Kasumi-1 (cell line): ENCODE data around the gene MOGAT2.
"Not testable (repeated sequence)": the region's sequence is repeated elsewhere in the genome, so short reads cannot be mapped to it uniquely, and the experiment has no call there.

ENCODE experiments used
- DNase-seq, 2 experiments: peaks; one replicate each; lab custom pipeline; 2025; lab: John Stamatoyannopoulos, UW

The MOGAT2 gene

DNA sequence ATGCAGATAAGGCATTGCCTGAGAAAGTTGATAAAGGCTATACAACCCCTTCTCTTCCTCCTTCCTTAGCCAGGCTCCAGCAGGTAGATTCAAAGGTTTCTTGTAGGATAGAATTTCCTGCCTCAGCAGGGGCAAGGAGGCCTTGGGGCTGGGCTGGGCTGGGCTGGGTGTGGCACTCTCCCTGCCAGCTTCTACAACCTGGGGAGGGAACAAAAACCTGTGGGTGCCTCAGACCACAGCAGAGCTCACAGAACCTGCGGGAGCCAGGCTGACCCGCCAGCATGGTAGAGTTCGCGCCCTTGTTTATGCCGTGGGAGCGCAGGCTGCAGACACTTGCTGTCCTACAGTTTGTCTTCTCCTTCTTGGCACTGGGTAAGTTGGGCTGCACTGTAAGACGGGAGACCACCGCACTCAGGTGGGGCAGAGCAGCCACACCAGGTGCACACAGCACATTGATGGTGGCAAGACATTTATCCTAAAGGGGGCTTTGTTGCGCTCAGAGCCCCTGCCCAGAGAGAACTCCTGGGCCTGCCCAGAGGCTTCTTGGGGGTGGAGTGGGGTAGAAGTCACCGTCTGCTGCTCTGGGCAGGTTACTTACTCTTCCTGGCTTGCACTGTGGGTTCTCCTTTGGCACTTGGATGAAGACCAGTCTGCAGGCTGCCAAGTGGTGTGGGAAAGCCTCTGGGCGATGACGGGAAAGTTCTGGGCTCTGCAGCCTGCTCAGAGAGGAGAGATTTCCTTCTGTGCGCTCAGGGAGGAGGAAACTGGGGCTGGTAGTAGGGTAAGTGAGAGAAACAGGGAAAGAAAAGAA is at the start of gene MOGAT2:
Gene MOGAT2, plus strand, starts transcription at position 231 of the 811 bp plus-strand sequence. Its CDS starts 51 bp downstream, at position 282.
- no peak for DNase-seq

DNA sequence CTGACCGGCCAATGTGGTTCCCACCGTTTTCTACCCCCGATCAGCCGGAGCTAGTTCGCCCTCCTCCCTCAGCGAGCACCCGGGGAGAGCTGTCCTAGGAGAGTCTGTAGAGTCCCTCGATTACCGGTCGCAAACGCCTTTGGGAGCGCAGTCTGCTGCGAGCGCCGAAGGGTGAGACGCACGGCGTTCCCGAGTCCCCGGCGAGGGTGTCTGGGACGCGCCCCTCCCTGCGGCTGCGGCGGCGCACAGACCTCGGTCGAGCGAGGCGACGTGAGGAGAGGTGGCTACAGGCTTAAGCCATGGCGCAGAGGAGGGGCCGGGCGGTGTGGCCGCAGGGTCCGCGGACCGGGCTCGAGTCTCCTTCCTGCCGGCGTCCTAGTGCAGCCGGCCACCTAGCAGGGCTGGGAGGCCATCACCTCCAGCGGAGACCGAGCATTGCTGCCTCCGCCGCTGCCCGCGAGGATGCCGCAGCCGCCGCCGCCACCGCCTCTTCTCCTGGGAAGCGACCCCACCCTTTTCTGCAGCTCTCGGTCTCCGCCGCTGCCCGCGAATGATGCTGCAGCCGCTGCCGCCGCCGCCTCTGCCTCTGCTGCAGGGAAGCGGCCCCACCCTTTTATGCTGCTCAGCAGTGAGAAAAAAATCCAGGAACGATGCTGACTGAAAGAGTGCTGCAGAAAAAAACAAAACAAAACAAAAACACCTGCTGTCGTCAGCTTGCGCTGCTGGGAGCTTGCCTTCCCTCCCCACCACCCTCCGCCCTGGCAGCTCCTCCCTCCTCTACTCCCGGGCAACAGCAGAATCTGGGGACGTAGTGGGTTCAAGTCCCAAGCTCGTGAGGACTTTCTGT is 49.0 kb upstream of the MOGAT2 start, which contains the start of gene MAP6:
Gene MAP6, minus strand, starts transcription at position 588 of the 847 bp plus-strand sequence. CDS start 669 bp downstream, outside the sequence.
- DNase-seq: peak in 1 of 2 experiments; percentile 18

DNA sequence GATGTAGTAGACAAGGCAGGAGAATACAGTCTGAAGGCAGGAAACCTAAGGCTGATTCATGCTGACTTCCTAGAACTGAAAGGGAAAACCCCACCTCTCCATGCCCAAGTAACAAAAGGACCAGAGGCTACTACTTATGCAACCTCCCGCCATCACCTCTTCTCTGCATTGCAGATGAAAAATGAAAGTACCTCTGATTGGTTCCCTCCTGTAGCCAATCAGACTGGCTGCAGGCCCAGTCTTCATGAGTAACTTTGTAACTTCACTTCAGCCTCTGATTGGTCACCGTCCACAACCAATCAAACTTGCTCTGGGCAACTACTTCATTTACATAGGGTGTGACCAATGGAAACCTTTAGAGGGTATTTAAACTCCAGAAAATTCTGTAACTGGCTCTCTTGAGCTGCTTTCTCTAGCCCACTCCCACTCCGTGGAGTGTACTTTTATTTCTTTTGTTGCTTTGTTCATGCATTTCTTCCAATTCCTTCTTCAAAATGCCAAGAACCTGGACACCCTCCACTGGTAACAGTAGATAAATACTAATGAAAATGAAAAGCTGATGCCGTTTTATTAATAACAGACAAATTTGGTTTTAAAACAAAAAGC is 43.6 kb upstream of the MOGAT2 start:
- no peak for DNase-seq

DNA sequence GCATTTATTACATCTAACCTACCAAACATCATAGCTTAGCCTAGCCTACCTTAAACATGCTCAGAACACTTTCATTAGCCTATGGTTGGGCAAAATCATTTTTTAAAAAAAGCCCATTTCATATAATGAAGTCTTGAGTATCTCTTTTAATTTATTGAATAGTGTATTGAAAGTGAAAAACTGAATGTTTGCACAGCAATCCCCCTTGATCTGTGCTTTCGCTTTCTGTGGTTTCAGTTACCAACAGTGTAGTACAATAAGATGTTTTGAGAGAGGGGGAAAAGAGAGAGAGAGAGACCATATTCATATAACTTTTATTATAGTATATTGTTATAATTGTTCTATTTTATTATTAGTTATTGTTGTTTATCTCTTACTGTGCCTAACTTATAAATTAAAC is 40.4 kb upstream of the MOGAT2 start:
- DNase-seq: no peak

DNA sequence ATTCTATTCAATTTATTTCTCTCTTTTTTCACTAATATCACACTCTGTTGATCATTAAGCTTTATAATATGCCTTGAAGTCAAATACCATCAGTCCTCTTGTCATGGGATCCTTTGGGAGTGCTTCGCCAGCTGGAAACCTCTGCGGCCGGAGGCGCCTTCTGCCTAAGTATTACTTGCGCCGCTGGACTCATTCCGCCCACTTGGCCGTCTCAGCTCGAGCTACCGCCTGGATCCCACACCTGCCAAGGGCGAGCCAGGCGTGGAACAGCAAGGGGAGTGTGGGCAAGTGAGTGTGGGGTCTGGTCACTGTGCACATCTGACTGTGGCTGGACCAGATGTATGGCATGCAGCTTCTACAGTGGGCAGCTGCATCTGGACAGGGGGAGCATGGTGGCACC is 39.7 kb upstream of the MOGAT2 start:
- DNase-seq: no peak

DNA sequence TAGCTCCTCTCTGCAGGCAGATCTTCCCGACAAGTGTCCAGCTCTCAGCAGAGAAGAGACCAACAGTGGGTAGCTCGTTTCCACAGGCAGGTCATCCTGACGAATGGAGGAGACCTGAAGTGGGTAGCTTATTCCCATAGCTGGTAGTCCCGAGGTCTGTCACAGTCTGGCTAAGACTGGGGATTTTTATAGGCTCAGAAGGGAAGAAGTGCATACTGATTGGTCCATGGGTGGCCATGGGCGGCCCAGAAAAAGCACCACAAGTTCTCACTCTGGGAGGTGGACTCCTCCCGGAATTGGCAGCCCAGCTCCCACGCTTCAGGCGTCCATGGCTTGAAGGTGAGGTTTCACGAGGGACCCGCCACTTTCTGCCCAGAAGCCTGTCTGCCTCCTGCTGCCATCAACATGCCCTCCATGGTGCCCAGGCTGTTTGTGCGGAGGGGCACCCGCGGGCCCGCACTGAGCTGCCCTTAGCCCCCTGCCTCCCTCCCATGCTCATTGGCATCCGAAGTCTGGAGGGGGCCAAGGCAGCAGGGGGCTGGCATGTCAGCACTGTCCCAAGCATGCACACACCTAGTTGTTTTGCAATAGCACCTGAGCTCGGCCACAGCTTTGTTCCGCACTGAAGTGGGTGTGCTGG is 38.9 kb upstream of the MOGAT2 start:
- DNase-seq: no peak

DNA sequence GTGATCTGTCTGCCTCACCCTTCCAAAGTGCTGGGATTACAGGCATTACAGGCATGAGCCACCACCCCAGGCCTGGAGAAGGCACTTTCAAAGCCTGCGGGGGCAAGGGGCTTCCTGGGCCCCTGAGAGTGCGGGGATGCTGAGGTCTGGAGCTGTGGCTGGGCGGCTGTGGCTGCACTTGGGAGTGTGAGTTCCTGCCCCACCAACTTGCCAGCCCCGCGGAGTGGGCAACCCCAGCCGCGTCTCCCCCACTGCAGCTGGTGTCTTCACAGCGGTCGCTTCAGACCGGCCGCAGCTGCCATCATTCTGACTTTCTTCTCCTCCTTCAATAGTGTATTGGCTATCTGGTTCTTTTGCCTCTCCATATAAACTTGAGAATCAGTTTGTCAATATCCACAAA is 38.1 kb upstream of the MOGAT2 start:
- no peak for DNase-seq

DNA sequence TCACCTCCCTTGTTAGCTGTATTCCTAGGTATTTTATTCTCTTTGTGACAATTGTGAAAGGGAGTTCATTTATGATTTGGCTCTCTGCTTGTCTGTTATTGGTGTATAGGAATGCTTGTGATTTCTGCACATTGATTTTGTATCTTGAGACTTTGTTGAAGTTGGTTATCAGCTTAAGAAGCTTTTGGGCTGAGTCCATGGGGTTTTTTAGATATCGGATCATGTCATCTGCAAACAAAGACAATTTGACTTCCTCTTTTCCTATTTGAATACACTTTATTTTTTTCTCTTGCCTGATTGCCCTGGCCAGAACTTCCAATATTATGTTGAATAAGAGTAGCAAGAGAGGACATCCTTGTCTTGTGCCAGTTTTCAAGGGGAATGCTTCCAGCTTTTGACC is 33.8 kb upstream of the MOGAT2 start:
- DNase-seq: not testable (repeated sequence)

DNA sequence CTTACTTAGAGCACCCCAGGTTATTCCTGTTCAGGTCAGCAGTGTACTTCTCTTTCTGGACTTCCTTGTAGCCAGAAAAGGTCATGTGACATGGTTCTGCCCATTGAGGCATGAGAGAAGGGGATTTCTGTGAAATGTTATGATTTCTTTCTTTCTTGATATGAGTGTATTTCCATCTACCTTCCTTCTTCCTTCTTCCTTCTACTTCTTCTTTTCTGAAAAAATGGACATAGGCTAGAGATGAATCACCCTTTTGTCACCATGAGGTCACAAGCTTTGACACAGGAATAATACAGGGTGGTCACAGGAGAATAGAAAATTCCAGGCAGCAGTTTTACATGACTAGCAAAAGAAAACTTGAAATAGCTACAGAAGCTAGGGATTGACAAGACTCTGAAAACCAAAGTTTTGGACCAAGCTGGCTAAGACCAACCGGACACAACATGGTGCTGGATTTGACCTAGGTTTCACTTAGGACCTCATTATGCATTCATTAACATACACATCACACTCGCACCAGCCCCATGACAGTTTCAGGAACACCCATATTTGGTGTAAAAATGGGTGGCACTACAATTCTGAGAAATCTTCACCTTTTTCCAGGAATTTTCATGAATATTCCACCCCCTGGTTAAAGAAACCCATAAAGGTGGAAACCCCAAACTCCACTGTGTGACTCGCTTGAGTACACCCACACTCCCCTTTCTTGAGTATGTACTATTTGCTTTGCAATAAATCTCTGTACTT is 27.6 kb upstream of the MOGAT2 start:
- DNase-seq: no peak

DNA sequence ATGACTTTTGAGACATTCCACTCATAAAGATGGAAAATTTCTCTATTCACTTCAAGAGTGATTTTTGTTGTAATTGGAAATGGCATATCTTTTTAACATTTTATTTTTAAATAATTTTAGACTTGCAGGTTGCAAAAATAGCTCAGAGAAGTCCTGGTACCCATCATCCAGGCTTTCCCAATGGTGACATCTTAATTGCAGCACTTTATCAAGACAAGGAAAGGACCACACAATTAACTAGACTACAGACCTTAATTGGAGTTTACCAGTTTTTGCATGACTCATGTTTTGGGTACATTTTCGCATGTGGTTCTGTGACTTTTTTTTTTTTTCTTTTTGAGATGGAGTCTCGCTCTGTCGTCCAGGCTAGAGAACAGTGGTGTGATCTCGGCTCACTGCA is 25.8 kb upstream of the MOGAT2 start:
- no peak for DNase-seq

DNA sequence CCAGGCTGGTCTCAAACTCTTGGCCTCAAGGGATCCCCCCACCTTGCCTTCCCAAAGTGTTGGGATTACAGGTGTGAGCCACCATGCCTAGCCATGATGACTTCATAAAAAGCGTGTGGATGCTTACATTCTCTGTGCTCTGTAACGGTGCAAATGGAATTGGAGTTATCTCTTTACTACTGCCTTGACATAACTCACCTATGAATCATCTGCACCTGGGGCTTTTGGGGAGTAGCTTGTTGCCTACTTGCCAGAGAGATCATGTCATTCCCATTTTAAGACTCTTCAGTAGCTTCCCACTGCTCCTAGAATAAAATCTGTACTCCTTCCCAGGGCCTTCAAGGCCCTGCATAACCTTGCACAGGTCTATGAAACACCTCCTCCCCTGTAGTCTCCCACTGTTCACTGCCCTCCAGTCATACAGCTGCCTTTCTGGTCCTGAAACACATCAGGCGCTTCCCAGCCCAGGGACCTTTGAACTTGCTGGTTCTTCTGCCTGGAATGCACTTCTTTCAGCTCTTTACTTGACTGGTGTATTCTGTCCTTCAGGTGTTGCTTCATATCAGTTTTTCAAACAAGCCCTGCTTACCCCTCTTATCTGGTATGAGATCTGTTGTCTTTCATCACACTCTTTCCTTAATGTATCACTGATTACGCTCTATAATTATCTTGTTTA is 19.6 kb upstream of the MOGAT2 start:
- DNase-seq: no peak

DNA sequence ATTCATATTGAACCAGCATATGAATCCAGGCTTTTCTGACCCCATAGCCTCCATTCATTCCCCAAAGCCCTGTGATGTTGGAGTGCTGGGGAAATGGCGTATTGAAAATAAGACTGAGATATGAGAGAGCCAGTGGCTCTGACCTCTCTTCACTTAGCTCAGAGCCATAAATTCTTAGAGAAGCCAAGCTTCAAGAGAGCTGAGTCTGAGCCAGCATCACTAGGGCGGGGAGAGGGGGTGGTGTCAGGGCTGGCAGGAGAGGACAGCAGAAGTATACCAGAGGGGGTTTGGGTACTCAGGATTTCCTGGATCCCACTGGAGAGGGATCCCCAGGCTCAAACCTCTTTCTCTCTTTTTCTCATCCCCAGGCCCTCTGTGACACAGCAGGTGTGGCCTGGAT is 16.7 kb upstream of the MOGAT2 start:
- DNase-seq: no peak

DNA sequence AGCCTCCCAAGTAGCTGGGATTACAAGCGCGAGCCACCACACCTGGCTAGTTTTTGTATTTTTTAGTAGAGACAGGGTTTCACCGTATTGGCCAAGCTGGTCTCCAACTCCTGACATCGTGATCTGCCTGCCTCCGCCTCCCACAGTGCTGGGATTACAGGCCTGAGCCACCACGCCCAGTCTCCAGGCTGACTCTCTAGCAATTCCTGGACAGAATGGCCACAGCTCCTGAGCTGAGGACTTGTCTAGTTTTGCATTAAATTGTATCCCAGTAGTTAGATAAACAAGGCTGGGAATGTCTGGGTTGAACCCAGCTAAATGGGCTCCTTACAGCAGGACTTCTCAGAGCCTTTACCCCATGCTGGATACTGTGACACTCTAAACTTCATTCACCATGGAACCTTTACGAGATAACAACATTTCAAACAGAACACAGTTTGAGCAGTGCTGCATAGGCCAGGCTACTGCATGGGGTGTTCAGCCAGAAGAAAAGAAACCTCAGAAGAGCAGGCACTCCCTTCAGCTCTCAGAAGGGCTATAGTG is 13.9 kb upstream of the MOGAT2 start:
- DNase-seq: no peak

DNA sequence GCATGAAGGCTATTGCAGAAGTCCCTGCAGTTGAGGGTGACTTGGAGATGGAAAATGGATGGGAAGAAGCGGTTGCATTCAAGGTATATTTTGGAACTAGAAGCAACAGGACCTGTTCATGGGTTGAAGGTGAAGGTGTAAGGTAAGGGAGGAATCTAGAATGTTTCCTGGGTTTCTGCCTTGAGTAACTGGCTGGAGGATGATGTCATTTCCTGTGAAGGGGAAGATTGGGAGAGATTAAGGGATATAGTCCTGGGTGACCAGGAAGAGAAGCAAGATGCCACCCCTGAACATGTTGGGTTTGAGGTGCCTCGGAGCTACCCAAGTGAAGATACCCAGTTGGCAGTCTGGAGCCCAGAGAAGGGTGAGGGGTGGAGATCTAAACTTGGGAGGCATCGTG is 12.1 kb upstream of the MOGAT2 start:
- no peak for DNase-seq

DNA sequence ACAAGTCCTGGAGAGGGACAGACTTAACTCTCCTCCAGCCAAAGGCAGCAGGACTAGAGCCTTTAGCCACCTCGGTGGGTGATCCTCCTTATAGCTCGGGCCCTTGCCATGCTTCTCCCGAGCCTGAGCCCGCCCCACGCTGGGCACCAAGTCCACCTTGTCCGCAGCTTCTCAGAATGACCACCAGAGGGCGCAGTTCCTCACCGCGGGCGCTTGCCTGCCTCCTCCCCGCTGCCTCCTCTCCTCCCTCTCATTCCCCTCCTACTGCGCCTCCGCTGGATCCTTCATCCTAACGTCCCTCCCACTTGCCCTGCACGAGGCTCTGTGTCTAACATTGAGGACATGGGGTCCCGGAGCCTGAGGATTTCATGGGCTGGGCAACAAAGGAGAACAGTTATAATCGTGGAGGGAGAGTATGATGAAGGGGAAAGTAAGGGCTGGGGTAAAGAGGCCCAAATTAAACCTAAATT is 11.3 kb upstream of the MOGAT2 start:
- DNase-seq: peak; percentile 78 to 82

DNA sequence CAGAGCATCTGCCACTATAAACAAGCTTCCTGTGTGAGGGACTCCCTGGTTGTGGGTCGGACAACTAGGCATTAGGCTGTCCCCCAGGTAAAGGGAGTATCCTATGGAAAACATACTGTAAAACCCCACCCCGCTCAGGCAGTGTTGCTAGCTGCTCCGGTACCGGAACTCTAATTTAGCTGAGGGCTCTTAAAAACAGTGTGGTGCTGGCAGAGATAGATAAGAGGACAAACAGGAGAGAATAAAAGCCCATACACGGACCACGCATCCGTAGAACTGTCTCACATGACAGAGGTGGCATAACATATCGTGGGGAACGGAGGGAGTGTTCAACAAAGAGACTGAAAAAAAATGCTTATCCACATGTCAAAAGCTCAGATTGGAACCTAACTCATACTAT is 3.4 kb upstream of the MOGAT2 start:
- DNase-seq: no peak

DNA sequence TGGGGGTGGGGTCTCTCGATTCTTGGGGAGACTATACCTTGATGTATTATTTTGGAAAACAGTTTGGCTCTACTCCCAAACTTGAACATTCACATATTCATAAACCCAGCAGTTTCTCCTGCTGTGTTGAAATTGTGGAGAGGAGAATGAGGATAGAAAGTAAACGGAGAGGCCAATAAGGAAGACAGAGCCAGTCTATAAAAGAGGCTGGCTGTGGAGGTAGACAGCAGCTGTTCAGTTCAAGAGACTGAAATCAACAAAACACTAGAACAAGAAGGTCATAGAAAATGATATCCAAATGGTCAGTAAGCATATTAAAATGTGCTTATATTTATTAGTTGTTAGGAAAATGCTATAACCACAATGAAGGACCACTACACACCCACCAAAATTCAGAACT is 1.9 kb upstream of the MOGAT2 start:
- no peak for DNase-seq

DNA sequence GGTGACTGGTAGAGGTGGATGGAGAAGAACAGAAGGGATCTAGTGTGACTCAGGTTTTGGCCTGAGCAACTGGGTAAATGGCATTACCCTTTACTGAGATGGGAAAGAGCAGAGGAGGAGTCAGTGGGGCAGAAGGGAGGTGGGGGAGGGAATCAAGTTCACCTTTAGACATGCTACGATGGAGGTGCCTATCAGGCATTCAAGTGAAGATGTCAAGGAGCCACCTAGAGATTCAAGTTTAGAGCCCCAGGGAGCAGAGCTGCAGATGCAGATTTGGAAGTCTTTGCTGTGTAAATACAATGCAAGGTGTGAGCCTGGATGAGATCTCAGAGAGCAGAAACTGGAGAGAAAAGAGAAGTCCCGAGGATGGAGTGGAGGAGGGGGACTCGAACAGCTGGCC is 979 bp upstream of the MOGAT2 start:
- DNase-seq: no peak

DNA sequence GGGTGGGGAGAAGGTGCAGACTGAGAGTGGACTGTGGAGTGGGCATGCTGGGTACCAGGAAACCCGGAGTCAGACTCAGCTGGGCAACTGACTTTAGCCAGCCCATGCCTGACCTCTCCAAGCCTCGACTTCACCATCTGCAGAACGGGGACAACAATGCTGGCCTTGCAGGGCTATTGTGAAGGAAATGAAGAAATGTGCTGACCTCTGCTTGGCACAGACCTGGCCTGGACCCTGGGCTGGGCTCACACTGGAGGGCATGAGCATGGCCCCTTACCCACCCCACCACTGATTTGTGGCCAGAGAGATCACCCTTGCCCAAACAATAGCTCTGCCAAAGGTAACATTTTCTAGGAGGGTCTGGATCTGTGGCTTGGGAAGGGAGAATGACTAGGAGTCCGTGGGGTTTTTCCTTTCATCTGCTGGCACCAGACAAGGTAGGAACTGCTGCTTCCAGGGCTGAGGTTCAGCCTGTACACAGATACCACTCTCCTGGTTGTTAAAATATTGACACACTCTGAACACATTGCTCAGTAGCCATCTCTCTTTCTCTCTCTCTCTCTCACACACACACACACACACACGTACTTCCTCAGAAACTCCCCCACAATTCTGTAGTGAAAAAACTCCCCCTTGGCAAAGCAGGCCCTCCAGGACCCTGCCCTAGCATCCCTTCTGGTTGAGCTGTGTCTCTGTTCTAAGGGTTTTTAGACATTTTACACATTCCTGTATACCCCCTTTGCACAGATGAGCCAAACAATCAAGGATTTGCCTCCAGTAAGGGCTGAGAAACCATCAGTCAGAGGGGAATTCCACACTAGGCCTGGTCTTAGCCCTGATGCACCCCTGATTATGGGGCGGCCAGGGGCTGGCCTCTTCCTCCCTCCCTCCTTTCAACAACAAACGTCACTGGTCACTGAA is 1.0 kb downstream of the MOGAT2 start:
- no peak for DNase-seq
